K562 (cell line): ENCODE results near the gene WFIKKN1. TPM values are rescaled to one million over a fixed set of nuclear protein-coding genes. Genes with fewer than 3 reads are reported as not detected.

Source experiments
- CBFB ChIP-seq: sonication (generic); formaldehyde crosslinking; IDR thresholded peaks from 2 replicates; pipeline ENCODE4 v1.4.0; 2020; ENCODE audit warnings: mild to moderate bottlenecking, missing genetic modification reagents
- CXXC5 ChIP-seq: fragments of 250-450 bp; sonication (Bioruptor Pico); IDR thresholded peaks from 2 replicates; pipeline ENCODE4 v1.8.0; 2022; ENCODE audit warnings: inconsistent platforms, mild to moderate bottlenecking, moderate library complexity
- DMBX1 ChIP-seq: fragments of 250-450 bp; sonication (Bioruptor Pico); IDR thresholded peaks from 2 replicates; pipeline ENCODE4 v1.8.0; 2022; ENCODE audit warnings: inconsistent platforms, mild to moderate bottlenecking, moderate library complexity, borderline replicate concordance
- ELF4 ChIP-seq: fragments of 450-650 bp; formaldehyde crosslinking; IDR thresholded peaks from 2 replicates; pipeline ENCODE4 v1.4.0; 2022; ENCODE audit warnings: missing genetic modification characterization
- HDAC1 ChIP-seq, 2 experiments: fragments of 450-650 bp; IDR thresholded peaks; 2 replicates each; pipeline ENCODE4 v1.6.1; 2016 to 2017; ENCODE audit warnings: inconsistent platforms in 1 of 2, mild to moderate bottlenecking in 1 of 2, moderate library complexity in 1 of 2
- NFIC ChIP-seq: fragments of 450-650 bp; IDR thresholded peaks from 2 replicates; pipeline ENCODE4 v1.6.1; 2017; ENCODE audit warnings: mild to moderate bottlenecking, inconsistent platforms
- PHB2 ChIP-seq: fragments of 450-650 bp; IDR thresholded peaks from 2 replicates; pipeline ENCODE4 v1.6.1; 2017; ENCODE audit warnings: low read depth
- RBFOX2 ChIP-seq: fragments of 200-400 bp; formaldehyde crosslinking; IDR thresholded peaks from 2 replicates; pipeline ENCODE4 v1.6.1; 2017; ENCODE audit warnings: low read depth, mild to moderate bottlenecking, low read length, moderate library complexity
- SUPT5H ChIP-seq: fragments of 450-650 bp; IDR thresholded peaks from 2 replicates; pipeline ENCODE4 v1.6.1; 2016
- ZBTB40 ChIP-seq, 2 experiments: fragments of 450-650 bp in 1 of 2; sonication (generic) in 1 of 2; formaldehyde crosslinking in 1 of 2; IDR thresholded peaks; 2 replicates each; pipeline versions ENCODE4 v1.7.1 to v1.9.0; 2016 to 2022; ENCODE audit warnings: inconsistent platforms in 1 of 2, mild to moderate bottlenecking in 1 of 2, missing genetic modification reagents in 1 of 2
- ZBTB7A ChIP-seq: IDR thresholded peaks from 2 replicates; pipeline ENCODE4 v1.6.1; 2011; ENCODE audit warnings: low read depth, mild to moderate bottlenecking, low read length, moderate library complexity, borderline replicate concordance; ENCODE audit not compliant: control insufficient read depth
- ZNF253 ChIP-seq: fragments of 250-450 bp; sonication (Bioruptor Pico); conservative IDR thresholded peaks from 2 replicates; pipeline ENCODE4 v1.6.1; 2021; ENCODE audit warnings: mild to moderate bottlenecking
- ZNF431 ChIP-seq: sonication (generic); formaldehyde crosslinking; IDR thresholded peaks from 2 replicates; pipeline ENCODE4 v1.8.0; 2022; ENCODE audit warnings: mild to moderate bottlenecking, missing genetic modification reagents
- ZNF668 ChIP-seq: fragments of 250-450 bp; sonication (Bioruptor Pico); IDR thresholded peaks from 2 replicates; pipeline ENCODE4 v1.8.0; 2022; ENCODE audit warnings: mild to moderate bottlenecking, inconsistent platforms
- ZNF77 ChIP-seq: fragments of 250-450 bp; sonication (Bioruptor Pico); IDR thresholded peaks from 2 replicates; pipeline ENCODE4 v1.5.0; 2020
- polyA plus RNA-seq, 8 experiments: library from polyadenylated mRNA; depleted of rRNA in 4 of 8; stranded (reverse) in 5 of 8; unstranded in 3 of 8; fragments of >200 nt; fragmentation: Nextera tagmentation in 2 of 8; fragmentation: Illumina TruSeq in 1 of 8; extraction: Ambion mirVana in 2 of 8; extraction: Trizol in 1 of 8; gene quantifications; 2 replicates each; pipeline versions ENCODE4 v1.2.1 to v1.2.3, GENCODE V29; 2011 to 2014; ENCODE audit warnings: inconsistent platforms in 1 of 8, missing spikeins in 1 of 8
- total RNA-seq, 7 experiments: library from RNA; depleted of rRNA in 6 of 7; stranded (reverse); fragments of >200 nt in 6 of 7; fragmentation: Illumina TruSeq in 2 of 7; extraction: Trizol in 2 of 7; gene quantifications; 2 replicates each; pipeline versions ENCODE4 v1.2.1 to v1.2.3, GENCODE V29; 2011 to 2021; ENCODE audit warnings: low replicate concordance in 1 of 7
- TF ChIP-seq, protein P1 (sequence below): sonication (generic); formaldehyde crosslinking; IDR thresholded peaks from 2 replicates; pipeline ENCODE4 v1.8.1; 2023; ENCODE audit warnings: mild to moderate bottlenecking, missing genetic modification reagents

WFIKKN1 gene
- total and polyA plus RNA-seq, 9 of the 15 experiments (the other 6 are each of a cell fraction or from before 2014, with no cell fraction given), result 0.14 to 1.1 (median 0.50) TPM; not detected in 4

- TF ChIP-seq ZBTB40 (IDR thresholded peaks at IDR 0.05), result peak; percentile 53
- TF ChIP-seq ZBTB40 (CRISPR knock-in tag; IDR thresholded peaks at IDR 0.05), result no peak
- TF ChIP-seq CBFB (CRISPR knock-in tag), result no peak
- TF ChIP-seq CXXC5 (CRISPR knock-in tag), result peak; percentile 97
- TF ChIP-seq ZBTB7A, result peak; percentile 90
- TF ChIP-seq ZNF253 (CRISPR knock-in tag), result no peak
- no peak for TF ChIP-seq ZNF431
- TF ChIP-seq PHB2, result no peak
- TF ChIP-seq ZNF668 (CRISPR knock-in tag), result no peak
- TF ChIP-seq ZNF77, result 0 out of 2 replicates have a peak, but pooled peaks have one; percentile 36
- peak; percentile 36; the same call in 1 of the 2 replicates for TF ChIP-seq NFIC
- TF ChIP-seq HDAC1 (IDR thresholded peaks at IDR 0.05), result peak in 1 of 2 experiments; percentile 37; a peak in 1 of 4 replicates
- TF ChIP-seq DMBX1 (CRISPR knock-in tag), result no peak
- TF ChIP-seq ELF4 (CRISPR knock-in tag), result no peak
- TF ChIP-seq, protein P1, sequence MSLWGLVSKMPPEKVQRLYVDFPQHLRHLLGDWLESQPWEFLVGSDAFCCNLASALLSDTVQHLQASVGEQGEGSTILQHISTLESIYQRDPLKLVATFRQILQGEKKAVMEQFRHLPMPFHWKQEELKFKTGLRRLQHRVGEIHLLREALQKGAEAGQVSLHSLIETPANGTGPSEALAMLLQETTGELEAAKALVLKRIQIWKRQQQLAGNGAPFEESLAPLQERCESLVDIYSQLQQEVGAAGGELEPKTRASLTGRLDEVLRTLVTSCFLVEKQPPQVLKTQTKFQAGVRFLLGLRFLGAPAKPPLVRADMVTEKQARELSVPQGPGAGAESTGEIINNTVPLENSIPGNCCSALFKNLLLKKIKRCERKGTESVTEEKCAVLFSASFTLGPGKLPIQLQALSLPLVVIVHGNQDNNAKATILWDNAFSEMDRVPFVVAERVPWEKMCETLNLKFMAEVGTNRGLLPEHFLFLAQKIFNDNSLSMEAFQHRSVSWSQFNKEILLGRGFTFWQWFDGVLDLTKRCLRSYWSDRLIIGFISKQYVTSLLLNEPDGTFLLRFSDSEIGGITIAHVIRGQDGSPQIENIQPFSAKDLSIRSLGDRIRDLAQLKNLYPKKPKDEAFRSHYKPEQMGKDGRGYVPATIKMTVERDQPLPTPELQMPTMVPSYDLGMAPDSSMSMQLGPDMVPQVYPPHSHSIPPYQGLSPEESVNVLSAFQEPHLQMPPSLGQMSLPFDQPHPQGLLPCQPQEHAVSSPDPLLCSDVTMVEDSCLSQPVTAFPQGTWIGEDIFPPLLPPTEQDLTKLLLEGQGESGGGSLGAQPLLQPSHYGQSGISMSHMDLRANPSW (CRISPR knock-in tag), result no peak
- TF ChIP-seq SUPT5H, result peak; percentile 84
- peak; percentile 83 for TF ChIP-seq RBFOX2
Measured at GRCh38 chr16:641326-642188, 10.8 kb downstream of the WFIKKN1 start, which contains the start of gene MCRIP2 (continued).
